GM18498 (cell line): ENCODE data around the gene SIAE.

Source experiments
- ATAC-seq: cut with Tn5 transposase; IDR thresholded peaks from one replicate; pipeline ENCODE4 v1.9.1; 2021; ENCODE audit warnings: mild to moderate bottlenecking, moderate library complexity; ENCODE audit not compliant: unreplicated experiment

Gene SIAE

GRCh38 chr11:124667601-124668000, 5.9 kb downstream of the SIAE start:
- no peak for ATAC-seq

- ATAC-seq: no peak
Observed at GRCh38 chr11:124663861-124664260, 9.7 kb downstream of the SIAE start.

DNA sequence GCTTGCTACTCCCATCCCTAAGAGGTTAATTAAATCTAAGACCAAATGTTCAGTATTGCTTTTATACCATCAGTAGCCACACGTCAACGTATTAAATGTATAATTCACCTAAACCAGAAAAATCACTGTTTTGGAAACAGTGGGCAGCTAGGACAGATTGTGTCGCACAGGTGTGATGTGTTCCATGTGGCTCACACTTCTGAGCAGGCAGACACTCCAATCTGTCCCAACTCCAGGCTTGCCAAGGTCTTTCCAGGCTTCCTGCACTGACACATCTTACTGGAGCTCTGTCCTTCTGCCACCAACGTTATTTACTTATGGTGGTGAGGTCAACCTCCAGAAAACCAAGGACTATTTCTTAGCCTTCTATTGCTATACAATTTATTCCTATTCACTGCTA, 11.4 kb downstream of the SIAE start:
- ATAC-seq: no peak

GRCh38 chr11:124661553-124661952, 12.0 kb downstream of the SIAE start:
- no peak for ATAC-seq

- ATAC-seq: no peak
Observed at GRCh38 chr11:124658986-124659385, 14.6 kb downstream of the SIAE start.

DNA sequence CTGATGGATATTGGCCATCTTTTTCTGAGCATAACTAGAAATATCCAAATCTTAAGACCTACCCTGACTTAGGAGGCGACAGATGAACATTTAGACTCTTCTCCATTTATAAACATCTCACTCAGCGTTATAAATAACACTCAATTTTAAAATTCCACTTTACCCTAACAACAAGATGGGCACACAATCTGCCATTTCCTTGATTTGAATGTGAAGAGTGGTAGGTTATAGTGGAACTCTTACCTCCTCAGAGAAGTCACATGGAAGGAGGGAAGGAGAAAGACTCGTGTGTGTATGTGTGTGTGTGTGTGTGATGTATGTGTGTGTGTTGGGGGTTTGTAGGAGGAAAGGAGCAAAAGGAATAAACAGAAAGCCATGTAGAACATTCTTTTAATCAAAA, 15.0 kb downstream of the SIAE start:
- no peak for ATAC-seq

- no peak for ATAC-seq
Observed at GRCh38 chr11:124657904-124658303, 15.6 kb downstream of the SIAE start.

GRCh38 chr11:124656774-124657630, 16.5 kb downstream of the SIAE start:
- no peak for ATAC-seq

DNA sequence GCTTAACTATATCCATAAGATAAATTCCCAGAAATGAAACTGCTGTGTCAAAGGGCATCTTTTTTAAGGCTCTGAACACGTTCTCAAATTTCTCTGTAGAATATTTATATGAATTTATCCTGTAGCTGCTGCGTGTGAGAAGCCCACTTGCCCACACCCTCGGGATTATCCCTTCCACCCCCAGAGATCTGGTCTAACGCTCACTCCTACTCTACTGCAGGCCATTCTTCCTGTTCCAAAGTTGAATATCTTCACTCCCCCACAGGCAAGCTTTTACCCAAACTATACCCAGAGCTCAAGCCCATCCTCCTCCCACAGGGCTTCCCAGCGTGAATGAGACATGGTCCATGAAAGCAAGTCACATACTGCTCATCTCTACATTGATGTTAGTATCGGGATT, 24.9 kb downstream of the SIAE start:
- ATAC-seq: no peak

DNA sequence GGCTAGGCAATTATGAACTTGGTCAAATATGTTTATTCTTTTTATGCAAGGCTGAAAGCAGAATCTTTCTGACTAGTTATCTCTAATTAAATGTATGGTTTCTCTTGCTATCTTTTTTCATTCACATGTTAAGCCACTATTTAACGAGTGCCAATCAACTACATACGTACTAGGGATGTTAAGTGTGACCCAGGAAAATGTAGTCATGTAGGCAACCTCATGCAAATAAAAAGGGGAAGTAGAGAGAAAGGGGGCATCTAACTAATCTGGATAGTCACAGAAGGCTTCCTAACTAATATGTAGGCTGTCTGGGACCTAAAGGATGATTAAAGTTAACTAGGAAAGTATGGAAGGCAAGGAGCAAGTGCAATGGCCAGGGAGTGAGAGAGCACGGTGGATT, 27.4 kb downstream of the SIAE start:
- ATAC-seq: peak; percentile 69

DNA sequence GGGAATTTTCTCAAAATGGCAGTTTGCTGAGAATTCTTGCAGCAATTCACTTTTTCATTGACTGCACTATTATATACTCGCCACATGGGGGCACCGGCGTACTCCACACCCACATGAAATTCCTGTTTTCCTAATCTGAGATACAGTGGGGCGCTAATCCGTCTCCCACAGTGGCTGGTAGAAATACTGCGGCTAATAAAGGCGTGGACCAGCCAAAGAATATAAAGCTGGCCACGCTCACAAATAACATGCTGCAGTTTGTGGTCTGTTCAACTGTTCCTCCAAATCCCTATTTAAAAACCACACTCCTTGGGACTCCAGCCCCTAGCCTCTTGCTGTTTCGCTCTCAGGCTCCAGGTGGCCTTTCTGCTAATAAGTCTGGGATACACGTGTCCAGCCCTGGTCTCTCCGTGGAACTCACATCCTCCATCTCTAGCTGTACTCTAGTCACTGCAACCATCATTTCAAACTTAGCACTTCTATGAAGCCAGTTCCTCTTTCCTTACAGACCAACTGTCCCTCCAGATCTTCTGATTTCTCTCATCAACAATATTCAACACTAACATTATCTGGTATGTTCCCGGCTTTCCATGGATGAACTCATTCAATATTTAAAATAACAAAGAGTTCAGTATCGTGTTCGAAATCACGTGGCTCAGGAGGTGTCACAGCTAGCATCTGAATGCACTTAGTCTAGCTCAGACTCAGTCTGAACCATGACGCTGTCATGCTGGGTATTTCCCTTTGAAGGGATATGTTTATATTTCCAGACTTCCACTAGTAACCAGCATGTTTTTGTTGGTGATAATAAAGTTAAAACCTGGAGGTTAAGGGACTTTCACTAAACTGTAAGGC, 28.9 kb downstream of the SIAE start:
- peak; percentile 70 for ATAC-seq

DNA sequence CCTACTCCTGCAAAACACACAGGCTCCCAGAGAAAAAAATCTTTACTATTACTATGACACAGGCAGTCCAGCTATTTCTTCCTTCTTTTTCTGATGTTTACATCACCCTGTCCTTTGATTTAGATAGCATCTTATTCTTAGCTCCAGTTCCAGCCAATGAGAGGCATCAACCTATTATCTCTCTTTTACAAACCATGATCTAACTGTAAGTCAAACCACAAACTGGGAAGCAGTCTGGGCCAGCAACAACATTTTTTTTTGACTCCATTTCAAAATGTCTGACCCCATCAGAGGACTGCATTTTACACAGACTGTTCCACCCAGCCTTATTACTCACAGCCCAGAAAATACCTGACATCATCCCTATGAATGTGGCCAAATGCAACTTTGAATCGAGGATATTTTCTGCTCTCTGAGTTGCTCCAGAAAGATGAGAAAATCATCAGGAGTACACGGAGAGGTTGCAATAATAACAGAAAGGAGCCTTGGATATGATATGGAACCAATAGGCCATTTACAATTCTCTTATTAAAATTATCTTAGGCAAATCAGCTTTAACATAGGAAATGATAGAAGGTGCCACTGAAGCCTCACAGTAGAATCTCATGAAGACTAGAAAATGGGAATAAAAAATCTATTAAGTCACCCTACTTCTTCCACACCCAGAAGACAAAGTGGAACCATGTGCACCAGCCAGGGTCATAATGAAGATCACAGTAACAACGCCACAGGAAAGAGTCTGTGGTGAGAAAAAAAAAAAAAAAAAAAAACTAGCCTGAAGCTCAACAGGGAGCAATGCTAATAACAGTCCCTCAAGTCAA, 29.7 kb downstream of the SIAE start:
- no peak for ATAC-seq

GRCh38 chr11:124643042-124643604, 30.4 kb downstream of the SIAE start:
- ATAC-seq: no peak

DNA sequence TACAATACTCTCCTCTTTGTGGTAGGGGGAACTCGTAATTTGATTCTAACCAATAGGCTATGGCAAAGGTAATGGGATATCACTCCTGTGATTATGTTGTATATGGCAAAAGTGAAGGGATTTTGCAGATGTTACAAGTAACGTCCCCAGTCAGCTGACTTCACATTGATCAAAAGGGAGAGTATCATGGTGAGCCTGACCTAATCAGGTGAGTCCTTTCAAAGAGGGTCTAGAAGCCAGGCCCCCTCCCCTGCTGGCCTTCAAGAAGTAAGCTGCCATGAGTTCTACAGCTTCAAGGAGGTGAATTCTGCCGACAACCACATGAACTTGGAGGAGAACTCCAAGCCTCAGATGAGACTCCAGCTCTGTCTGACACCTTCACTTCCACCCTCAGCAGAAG, 30.9 kb downstream of the SIAE start:
- ATAC-seq: no peak

GRCh38 chr11:124640666-124641065, 32.9 kb downstream of the SIAE start:
- no peak for ATAC-seq

DNA sequence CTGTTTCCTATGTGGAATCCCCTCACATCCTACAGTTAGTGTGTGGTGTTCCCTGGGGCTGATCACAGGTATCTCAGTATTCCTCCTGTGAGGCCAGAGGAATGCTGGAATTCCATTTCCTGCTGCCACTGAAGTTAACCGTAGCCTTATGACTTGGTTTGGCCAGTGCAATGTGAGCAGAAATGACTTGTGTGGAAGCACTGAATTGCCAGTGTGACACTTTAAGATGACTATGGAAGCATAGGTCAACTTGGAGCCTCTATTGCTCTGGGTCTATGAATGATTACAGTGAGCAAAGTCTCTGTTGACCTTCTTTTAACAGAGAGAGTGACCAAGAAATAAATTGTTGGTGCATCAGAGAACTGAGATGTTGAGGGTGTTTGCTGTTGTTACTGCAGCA, 34.4 kb downstream of the SIAE start:
- no peak for ATAC-seq

DNA sequence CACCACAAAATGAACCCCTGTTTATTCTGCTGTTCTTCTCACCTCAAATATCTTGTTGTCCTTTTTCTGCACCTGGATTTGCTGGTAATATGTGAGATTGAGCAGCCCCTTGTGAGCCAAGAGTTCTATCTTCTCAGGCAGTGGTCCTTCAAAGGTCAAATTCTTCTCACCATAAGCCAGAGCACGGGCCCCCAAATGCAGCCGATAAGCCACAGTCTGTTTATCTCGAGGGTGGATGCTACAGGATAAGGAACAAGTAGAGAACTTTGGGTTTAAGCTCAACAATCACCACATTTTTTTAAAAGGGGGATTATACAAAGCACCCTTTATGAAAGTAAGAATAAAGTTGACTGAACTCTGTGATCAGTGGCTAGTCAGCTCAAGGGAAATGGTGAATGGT, 35.0 kb downstream of the SIAE start:
- ATAC-seq: no peak

- ATAC-seq: no peak
Observed at GRCh38 chr11:124635932-124636331, 37.6 kb downstream of the SIAE start.

DNA sequence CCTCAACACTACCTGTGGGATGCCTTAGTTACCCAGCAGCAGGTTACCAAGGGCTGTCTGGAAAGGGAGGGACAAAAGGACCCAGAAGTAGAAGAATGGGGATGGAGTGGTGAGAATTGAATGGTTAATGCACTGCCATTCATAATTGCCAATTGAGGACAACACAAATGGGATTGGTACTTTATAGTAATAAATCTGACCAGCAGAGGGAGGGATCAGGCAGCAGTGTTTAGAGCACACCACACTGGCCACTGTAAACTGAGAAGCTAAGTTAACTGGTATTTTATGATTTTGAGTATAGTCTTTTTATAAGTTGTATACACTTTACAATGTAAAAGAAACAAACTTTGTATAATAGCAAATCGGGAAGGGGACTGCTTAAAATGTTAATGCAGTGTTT, 40.2 kb downstream of the SIAE start:
- peak; percentile 48 for ATAC-seq

DNA sequence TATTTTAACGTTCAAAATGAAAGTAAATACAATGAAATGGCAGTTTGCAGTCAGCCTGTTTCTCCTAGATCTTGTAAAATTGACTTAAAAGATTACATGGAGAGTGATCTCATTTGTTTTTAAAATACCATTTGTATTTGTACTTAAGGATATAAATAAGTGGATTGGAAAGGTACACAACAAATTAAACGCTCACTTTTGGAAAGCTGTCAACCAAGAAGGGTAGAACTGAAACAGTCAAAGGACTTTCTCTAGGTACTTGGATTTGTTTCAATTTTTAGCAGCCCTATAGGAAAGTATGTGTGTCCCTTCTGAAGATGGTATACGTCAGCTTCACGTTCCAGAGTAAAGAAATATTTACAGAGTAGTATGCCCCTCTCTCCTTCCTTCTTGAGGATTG, 43.6 kb downstream of the SIAE start:
- ATAC-seq: no peak

DNA sequence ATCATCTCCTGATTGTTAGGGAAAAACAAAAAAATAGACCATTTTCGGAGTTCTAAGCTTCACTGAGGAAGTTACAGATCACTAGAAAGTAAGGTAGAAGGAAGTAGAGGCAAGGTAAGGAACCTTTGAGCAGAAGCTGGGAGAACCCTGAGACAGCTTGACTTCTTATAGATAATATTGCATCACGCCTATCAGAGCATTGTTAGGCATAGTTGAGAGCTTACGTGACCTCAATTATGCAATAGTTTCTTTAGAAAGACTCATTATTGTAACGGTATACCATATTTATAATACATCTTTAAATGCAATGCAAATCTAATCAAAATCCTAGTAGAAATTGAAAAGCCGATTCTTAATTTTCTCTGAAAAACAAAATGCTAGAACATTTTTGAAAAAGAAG, 46.0 kb downstream of the SIAE start:
- no peak for ATAC-seq
